Globus pallidus (tissue), 1 donor: Measurements from ENCODE around the gene ZNF691.
"Not testable (repeated sequence)": the region's sequence is repeated elsewhere in the genome, so short reads cannot be mapped to it uniquely, and the experiment has no call there.

Experiments used
- DNase-seq: peaks from one replicate; pipeline ENCODE4 v3.0.0-alpha.2; 2015; ENCODE audit warnings: low spot score

ZNF691 gene

DNA sequence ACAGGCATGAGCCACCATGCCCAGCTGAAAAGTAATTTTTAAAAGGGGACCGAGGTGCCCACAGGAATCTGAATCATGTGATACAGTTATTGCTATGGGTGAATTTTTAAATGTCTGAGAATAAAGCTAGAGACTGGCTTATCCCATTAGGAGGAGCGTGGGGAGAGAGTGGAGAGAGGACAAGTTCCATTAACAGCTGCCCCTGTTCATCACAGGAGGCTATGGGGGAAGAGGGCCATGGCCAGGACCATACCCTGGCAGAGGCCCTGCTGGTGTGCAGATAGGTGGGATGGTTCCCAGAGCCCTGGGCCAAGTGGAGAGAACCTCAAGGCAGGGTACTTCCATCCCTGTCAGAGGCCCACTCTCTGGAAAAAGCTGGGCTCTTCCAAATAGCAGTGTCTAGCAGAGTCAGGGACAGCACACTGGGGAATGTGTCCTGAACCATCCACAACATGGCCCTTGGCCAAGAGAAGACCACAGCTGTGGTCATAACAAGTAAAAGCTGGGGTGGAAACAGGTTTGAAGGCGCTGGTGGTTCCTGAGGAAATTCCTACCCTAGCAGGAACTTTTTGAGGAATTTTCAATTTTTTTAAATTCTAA, 13.7 kb upstream of the ZNF691 start:
- no peak for DNase-seq

DNA sequence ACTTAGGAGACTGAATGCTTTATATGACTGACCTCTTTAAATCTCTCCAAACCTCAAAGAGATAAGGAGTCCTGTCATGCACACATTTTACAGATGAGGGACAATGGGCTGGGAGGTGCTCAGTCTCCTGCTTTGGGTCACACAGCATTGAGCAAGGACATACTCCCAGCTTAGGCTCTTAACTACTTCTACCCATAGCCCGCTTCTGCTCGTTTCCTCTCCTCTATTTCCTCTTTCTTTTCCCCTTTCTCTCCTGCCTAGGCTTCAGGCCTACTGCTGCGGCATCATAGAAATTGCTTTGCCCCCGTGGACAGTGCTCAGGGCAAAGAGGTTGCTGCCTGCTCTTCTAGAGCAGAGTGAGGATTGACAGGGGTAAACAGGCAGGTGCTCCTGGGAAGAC, 12.4 kb upstream of the ZNF691 start:
- DNase-seq = no peak

DNA sequence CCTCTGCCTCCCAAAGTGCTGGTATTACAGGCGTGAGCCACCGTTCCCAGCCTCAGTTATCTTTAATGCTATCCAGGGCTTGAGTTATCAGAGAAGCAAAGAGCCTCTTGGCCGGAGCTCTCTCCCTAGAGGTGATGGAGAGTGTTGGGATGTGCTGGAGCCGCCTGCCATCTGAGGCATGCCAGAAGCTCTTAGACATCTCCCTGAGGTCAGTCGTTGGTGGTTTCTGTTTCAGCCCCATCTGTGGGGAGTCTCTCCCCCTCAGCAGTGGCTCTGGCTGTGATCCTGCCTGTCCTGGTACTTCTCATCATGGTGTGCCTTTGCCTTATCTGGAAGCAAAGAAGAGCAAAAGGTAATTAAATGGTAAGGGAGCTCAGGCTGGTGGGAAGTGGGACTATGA, 11.6 kb upstream of the ZNF691 start:
- no peak for DNase-seq

DNA sequence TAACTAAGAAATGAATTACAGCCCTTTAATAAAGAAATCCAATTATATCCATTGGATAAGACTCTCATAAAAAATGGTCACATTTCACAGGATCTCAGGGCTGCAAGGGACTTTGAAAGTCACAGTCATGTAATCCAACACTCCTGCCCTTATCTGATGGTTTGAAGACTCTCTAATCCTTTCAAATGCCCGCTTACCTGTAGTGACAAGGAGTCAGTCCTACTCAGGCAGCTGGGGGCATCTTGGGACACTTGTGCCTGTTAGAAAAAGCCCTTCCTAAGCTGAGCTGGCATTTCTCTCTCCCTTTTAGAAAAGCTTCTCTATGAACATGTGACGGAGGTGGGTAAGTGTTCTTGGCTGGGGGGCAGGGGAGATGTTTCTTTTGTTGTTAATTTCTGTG, 11.0 kb upstream of the ZNF691 start:
- DNase-seq = no peak

DNA sequence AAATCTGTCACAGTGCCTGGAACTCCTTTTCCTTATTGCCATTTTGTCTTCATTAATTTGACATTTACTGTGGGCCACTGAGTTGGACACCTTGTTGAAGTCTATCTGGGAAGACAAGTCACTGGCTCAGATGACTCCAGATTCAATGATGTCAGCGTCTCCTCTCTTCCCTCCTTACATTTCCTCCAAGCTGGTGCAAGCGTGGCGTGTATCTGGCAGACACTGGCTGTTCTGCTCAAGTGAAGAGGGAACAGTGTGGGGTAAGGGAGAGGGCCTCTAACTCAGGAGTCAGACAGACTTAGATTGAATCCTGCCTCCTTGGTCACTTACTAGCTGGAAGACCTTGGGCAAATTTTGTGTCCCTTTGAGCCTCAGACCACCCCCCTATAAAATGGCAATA, 8.7 kb upstream of the ZNF691 start:
- DNase-seq = no peak

DNA sequence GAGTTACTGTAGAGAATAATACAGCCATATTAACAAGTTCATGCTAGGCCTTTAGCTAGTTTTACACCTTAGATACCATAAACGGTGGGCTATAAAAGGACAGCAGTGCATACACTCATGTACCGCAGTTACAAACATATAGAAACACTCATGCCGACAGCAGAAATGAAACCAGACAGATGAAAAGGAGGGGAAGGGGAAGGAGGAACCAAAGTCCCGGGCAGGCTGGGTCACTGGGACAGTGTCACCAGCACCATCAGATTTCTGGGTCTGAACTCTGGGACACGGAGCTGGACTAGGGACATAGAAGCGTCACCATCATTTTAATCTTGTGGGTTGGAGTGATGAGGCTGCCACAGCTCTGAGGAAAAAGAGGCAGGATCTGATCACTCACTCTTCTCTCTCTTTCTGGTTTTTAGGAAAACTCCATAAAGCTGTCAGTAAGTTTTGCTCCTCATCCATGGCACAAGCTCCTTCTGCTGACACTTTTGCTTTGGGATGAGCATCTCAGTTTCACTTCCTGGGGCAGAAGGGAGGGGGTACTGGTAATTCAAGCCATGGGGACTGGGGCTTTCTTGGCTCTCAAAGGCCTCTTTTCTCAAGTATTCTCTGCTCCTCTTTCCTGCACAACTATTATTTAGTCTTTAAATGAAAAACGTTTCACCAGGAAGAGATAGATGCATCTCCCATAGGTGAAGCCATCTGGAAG, 7.8 kb upstream of the ZNF691 start:
- DNase-seq = peak; percentile 56

DNA sequence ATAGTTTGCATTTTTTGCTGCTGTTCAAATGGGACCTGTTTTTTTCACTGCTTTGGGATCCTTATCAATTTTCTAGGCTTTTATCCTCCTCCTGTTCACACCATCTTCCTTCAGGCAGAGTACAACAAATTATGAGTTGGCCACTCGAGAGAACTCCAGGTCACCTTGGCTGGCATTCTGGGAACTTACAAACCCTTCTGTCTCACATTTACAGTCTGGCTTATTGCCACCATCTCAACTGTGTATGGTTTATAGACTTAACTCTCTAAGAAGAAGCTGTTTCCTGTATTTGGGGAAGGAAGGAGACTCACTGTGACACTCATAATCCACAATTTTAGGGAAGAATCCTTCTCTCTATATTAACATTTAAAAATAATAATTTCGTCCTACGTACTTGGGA, 5.4 kb upstream of the ZNF691 start:
- DNase-seq = no peak

DNA sequence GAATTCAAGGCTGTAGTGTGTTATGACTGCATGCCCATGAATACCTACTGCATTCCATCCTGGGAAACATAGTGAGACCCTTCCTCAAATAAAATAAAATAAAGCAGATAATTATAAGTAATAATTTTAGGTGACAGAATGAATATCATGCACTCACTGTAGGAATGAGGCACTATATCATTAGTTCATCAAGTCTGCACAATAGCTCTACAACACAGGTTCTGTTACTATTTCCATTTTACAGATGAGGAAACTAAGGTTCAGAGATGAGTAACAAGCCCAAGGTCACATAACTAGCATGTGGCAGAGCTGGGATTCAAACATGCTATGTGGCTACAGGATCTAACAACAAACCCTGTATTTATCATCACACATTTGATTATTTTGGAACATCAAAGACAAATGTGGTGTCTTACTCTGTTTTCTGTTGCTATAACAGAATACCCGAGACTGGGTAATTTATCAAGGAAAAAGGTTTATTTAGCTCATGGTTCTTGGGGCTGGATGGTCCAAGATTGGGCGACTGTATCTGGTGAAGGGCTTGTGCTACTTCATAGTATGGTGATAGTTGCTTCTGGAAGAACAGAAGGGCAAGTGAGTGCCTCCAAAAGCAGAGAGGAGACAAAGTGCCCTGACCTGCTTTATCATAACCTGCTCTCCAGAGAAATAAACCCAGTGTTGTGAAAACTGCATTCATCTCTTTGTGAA, 4.8 kb upstream of the ZNF691 start:
- DNase-seq = no peak

DNA sequence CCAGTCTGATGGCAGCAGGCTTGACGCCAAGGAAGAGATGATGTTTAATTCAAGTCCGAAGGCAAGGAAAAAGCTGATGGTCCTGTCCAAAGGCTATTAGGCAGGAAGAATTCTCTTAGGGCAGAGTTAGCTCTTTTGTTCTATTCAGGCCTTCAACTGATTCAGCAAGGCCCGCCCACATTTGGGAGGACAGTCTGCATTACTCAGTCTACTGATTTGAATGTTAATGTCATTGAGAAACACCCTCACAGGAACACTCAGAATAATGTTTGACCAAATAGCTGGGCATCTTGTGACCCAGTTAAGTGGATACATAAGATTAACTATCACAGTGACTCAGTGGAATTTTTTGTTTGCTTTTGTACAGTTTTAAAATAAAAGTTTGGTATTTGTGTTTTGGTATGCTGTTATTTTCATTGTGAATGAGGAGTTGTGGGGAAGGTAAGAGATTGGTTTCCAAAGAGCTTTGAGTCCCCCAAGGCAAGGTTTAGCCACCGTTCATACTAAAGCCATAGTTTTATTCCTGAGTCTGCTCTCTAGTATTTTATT, 1.7 kb upstream of the ZNF691 start:
- no peak for DNase-seq

DNA sequence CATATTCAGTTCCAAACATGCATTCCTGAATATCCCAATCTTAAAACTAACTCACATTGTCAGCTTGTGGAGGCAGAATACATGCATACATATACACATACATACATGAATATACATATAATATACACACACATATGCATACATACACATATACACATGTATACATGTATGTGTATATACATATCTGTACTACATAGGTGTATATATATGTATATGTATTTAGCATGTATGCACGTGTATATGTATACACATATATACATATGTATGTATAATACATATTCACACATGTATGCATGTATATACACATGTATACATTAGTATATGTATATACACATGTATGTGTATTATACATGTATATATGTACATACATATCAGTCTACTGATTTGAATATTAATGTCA, 1.2 kb upstream of the ZNF691 start:
- DNase-seq = no peak

DNA sequence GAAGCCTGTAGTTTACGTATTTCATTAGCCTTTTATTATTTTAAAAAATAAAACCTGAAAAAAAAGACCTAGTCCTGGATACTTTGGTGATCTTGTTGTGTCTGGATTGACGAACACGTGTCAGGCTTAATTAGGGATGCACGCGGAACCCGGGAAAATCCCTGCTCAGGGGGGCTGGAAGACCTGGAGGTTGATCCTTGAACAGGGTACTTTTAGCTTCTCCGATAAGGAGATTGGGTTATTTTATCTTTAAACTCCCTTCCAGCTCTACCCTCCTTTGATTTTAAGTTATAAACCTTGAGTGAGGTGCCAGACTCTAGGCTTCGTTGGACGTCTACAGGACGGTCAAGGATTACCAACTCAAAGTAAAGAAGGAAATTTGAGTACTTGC, 552 bp upstream of the ZNF691 start:
- DNase-seq = no peak

DNA sequence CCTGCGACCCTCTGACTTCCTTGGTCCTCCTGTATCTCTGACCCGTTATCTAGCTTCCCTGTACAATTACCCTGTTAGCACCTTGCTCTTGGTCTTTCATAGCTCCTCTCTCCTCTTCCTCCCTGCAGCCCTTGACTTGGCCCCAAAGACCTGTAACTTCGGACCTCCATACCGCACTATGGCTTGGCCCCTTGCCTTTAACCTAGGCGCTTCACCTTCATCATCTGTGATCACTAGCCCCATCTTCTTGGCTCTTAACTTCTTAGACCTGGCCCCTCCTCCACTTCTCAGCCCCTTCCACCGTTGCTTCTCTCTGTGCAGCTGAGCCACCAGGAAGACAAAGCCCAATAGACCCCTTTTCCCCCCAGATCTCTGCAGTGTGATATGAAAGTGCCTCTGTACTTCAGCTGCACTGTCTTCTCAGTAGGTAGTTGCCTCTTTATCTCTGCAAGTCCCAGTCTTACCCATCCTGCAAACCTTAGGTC, 740 bp downstream of the ZNF691 start:
- no peak for DNase-seq

DNA sequence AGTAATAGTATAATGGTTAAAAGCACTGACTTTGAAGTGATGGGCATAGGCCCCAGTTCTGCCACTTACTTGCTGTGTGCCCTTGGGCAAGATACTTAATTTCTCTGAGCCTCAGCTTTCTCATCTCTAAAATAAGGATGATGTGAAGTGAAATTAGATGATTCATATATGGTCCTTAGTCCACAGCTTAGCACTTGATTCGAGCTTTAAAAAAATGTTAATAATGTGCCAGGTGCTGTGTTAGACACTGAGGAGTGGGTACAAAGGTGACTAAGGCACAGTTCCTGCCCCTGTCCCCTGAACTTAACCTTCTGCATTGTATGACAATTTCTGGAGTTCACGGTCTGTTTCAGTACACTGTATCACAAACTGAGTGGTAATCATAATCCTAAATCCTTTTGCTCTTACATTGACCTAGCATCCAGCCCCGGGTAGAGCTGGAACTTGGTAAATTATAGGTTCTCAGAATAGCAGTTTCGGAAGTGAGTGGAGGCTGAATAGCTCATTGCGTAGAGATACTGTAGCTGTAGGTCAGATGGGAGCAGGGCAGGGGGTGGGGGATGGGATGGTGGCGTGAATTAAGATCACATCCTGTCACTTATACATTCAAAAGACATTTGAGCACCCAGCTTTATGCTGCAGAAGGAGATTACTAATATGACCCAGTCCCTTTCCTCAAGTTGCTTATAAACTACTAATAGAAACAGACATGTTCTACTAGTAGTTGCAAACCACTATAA, 1.5 kb downstream of the ZNF691 start:
- no peak for DNase-seq

DNA sequence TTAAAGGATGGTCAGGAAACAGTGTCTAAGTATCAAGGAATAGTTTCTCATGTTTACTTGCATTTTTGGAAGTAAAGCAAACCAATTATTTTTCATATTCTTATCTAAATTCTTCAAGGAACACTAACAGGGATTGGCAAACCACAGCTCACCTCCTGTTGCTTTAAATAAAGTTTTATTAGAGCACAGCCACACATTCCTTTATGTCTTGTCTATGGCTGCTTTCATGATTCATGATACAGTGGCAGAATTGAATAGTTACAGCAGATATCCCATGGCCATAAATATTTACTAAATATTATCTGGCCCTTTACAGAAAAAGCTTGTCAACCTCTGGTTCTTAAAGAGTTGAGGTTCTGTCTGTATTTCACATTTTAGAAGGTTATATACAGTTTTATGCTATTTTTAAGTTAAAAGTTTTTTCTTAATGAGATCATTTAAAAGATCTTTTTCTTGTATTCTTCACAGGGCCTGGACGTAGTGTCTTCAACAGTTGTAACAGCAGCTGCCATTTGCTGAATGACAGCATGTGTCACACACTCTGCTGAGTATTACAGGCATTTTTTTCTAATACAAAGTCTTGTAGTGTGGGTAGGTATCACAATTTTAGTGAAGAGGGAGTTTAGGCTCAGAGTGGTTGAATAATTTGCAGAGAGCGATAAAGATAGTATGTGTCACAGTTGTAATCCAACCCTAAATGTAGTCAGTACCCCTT, 2.6 kb downstream of the ZNF691 start:
- no peak for DNase-seq

DNA sequence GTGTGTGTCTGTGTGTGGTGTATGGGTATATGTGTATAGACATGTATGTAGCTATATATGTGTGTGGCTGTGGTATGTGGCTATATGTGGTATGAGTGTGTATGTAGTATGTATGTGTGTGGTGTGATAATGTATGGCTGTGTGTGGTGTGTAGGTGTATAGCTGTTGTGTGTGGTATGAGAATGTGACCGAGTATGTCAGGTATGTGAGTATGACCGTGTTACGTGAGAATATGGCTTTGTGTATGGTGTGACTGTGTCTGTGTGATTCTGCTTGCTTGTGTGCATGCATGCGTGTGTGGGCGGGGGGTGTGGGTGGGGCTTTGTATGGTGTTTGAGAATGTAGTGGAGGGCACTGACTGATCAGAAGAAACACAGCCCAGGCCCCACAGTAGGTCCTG, 3.5 kb downstream of the ZNF691 start:
- DNase-seq = no peak

DNA sequence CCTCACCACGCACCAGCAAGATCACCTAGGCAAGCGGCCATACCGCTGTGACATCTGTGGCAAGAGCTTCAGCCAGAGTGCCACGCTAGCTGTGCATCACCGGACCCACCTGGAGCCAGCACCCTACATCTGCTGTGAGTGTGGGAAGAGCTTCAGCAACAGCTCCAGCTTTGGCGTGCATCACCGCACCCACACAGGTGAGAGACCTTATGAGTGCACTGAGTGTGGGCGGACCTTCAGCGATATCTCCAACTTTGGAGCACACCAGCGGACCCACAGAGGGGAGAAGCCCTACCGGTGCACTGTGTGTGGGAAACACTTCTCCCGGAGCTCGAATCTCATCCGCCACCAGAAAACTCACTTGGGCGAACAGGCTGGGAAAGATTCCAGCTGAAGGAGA, 5.0 kb downstream of the ZNF691 start:
- no peak for DNase-seq

DNA sequence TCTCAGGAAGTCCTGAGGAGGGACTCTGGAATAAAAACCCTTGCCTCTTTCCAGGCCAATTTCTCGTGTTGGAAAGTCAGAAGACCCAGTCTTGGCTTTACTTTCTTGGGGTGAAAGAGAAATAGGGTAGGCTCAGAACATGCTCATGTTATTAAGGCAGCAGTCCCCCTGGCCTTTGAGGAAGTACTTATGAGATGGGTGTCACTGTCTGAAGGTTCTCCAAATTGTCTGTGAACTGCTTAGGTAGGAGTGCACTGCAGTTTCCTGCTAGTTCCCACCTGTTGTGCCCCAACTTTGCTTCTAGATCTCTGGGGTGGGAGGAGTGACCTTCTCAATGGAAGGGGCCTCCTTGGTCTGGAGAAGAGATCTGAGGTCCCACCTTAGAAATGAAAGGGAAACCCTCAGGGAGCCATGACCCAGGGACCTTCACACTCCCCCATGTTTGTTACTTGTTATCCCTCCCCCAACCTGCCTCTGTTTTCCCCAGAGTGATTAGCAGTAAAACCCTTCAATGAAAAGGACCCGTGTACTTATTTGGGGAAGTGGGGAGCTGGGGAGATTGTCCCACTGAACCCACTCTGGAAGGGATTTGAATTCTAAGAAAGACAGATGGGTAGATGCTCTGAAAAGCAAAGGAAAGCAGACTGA, 5.7 kb downstream of the ZNF691 start:
- no peak for DNase-seq

DNA sequence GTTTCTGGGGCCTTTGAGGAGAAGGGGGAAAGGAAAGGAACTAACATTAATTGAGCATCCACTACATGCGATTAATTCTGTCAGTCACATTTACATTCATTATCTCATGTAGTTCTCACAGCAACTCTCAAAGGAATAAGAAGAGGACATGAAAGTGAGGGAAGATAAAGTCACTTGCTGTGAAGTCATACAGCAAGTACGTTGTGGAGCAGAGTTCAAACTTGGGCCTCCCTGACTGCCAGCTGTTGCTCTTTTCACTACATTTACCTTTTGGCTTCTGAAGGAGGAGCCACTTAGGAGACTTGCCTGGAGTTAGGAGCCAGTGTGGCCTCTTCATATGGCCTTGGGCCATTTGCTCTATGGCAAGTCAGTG, 6.2 kb downstream of the ZNF691 start:
- no peak for DNase-seq

DNA sequence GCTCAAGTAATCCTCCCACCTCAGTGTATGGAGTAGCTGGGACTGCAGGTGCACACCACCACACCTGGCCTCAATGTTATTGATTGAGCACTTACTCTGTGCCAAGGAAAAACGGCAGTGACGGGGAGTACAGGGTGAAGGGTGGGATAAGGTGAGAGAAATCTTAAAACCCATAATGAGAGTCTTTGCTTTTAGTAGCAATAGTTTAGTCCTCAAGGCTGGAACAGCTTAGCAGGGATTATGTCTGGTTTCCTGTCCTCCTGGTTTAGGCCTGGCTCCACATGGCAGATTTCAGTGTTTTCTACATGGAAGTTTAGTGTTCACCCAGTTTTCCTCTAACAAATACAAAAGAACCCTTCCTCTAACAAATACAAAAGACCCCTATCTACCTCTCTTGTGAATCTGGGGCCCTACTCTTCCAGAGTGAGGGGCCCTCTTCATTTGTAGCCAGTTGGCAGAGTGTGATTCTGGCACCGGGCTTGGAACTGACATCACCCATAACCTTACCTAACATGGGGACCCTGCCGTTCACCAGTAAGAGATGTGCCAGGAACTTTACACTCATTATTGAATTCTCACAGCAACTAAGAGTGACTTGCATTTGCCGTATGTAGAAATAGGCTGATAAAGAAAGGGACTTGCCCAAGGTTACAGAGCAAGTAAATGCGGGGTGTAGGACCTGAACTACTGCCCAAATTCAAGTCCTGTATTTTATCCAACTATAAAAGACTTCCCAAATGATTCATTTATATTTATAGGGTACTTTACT, 6.9 kb downstream of the ZNF691 start:
- no peak for DNase-seq

DNA sequence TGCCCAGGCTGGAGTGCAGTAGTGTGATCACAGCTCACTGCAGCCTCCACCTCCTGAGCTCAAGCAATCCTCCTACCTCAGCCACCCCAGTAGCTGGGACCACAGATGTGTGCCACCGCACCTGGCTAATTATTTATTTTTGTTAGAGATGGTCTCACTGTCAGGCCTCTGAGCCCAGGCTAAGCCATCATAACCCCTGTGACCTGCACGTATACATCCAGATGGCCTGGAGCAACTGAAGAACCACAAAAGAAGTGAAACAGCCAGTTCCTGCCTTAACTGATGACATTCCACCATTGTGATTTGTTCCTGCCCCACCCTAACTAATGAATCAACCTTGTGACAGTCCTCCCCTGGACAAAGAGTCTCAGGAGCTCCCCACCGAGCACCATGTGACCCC, 10.1 kb downstream of the ZNF691 start:
- not testable (repeated sequence) for DNase-seq

DNA sequence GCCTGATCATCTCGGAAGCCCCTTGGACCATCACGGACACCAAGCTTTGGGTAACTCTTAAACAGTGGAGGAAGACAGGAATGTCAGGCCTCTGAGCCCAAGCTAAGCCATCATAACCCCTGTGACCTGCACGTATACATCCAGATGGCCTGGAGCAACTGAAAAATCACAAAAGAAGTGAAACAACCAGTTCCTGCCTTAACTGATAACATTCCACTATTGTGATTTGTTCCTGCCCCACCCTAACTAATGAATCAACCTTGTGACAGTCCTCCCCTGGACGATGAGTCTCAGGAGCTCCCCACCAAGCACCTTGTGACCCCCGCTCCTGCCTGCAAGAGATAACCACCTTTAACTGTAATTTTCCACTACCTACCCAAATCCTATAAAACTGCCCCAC, 13.0 kb downstream of the ZNF691 start:
- DNase-seq = not testable (repeated sequence)
